ENCODE data around the gene ENOSF1. TPM values are rescaled to one million over a fixed set of nuclear protein-coding genes. Genes with fewer than 3 reads are reported as not detected.

ENOSF1 gene
- total and polyA plus RNA-seq, 2 of the 13 experiments (the other 11 are each of a cell fraction or from before 2014, with no cell fraction given): 37.6 to 40.1 TPM

DNA sequence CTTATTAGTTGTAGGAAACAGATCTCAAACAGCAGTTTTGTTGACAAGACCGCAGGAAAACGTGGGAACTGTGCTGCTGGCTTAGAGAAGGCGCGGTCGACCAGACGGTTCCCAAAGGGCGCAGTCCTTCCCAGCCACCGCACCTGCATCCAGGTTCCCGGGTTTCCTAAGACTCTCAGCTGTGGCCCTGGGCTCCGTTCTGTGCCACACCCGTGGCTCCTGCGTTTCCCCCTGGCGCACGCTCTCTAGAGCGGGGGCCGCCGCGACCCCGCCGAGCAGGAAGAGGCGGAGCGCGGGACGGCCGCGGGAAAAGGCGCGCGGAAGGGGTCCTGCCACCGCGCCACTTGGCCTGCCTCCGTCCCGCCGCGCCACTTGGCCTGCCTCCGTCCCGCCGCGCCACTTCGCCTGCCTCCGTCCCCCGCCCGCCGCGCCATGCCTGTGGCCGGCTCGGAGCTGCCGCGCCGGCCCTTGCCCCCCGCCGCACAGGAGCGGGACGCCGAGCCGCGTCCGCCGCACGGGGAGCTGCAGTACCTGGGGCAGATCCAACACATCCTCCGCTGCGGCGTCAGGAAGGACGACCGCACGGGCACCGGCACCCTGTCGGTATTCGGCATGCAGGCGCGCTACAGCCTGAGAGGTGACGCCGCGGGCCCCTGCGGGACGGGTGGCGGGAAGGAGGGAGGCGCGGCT, 55.0 kb downstream of the ENOSF1 start, which contains the start of gene TYMS (continued):
- TF ChIP-seq, protein P1, sequence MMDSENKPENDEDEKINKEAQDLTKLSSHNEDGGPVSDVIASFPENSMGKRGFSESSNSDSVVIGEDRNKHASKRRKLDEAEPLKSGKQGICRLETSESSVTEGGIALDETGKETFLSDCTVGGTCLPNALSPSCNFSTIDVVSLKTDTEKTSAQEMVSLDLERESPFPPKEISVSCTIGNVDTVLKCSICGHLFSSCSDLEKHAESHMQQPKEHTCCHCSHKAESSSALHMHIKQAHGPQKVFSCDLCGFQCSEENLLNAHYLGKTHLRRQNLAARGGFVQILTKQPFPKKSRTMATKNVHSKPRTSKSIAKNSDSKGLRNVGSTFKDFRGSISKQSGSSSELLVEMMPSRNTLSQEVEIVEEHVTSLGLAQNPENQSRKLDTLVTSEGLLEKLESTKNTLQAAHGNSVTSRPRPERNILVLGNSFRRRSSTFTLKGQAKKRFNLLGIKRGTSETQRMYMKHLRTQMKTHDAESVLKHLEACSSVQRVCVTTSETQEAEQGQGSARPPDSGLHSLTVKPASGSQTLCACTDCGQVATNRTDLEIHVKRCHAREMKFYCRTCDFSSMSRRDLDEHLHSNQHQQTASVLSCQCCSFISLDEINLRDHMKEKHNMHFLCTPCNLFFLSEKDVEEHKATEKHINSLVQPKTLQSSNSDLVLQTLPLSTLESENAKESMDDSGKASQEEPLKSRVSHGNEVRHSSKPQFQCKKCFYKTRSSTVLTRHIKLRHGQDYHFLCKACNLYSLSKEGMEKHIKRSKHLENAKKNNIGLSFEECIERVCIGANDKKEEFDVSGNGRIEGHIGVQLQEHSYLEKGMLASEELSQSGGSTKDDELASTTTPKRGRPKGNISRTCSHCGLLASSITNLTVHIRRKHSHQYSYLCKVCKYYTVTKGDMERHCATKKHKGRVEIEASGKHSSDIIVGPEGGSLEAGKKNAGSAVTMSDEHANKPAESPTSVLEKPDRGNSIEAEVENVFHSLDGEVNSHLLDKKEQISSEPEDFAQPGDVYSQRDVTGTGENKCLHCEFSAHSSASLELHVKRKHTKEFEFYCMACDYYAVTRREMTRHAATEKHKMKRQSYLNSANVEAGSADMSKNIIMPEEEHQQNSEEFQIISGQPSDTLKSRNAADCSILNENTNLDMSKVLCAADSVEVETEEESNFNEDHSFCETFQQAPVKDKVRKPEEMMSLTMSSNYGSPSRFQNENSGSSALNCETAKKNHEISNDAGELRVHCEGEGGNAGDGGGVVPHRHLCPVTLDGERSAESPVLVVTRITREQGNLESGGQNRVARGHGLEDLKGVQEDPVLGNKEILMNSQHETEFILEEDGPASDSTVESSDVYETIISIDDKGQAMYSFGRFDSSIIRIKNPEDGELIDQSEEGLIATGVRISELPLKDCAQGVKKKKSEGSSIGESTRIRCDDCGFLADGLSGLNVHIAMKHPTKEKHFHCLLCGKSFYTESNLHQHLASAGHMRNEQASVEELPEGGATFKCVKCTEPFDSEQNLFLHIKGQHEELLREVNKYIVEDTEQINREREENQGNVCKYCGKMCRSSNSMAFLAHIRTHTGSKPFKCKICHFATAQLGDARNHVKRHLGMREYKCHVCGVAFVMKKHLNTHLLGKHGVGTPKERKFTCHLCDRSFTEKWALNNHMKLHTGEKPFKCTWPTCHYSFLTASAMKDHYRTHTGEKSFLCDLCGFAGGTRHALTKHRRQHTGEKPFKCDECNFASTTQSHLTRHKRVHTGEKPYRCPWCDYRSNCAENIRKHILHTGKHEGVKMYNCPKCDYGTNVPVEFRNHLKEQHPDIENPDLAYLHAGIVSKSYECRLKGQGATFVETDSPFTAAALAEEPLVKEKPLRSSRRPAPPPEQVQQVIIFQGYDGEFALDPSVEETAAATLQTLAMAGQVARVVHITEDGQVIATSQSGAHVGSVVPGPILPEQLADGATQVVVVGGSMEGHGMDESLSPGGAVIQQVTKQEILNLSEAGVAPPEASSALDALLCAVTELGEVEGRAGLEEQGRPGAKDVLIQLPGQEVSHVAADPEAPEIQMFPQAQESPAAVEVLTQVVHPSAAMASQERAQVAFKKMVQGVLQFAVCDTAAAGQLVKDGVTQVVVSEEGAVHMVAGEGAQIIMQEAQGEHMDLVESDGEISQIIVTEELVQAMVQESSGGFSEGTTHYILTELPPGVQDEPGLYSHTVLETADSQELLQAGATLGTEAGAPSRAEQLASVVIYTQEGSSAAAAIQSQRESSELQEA (CRISPR knock-in tag; IDR thresholded peaks at IDR 0.05; ENCODE audit: not compliant biosample characterization): no peak
- TF ChIP-seq, protein P2, sequence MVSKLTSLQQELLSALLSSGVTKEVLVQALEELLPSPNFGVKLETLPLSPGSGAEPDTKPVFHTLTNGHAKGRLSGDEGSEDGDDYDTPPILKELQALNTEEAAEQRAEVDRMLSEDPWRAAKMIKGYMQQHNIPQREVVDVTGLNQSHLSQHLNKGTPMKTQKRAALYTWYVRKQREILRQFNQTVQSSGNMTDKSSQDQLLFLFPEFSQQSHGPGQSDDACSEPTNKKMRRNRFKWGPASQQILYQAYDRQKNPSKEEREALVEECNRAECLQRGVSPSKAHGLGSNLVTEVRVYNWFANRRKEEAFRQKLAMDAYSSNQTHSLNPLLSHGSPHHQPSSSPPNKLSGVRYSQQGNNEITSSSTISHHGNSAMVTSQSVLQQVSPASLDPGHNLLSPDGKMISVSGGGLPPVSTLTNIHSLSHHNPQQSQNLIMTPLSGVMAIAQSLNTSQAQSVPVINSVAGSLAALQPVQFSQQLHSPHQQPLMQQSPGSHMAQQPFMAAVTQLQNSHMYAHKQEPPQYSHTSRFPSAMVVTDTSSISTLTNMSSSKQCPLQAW (CRISPR knock-in tag; IDR thresholded peaks at IDR 0.05): no peak; the same call in 1 of the 2 replicates
- no peak for TF ChIP-seq ZNF383 (CRISPR knock-in tag; IDR thresholded peaks at IDR 0.05; ENCODE audit: borderline replicate concordance)
- TF ChIP-seq, protein P3, sequence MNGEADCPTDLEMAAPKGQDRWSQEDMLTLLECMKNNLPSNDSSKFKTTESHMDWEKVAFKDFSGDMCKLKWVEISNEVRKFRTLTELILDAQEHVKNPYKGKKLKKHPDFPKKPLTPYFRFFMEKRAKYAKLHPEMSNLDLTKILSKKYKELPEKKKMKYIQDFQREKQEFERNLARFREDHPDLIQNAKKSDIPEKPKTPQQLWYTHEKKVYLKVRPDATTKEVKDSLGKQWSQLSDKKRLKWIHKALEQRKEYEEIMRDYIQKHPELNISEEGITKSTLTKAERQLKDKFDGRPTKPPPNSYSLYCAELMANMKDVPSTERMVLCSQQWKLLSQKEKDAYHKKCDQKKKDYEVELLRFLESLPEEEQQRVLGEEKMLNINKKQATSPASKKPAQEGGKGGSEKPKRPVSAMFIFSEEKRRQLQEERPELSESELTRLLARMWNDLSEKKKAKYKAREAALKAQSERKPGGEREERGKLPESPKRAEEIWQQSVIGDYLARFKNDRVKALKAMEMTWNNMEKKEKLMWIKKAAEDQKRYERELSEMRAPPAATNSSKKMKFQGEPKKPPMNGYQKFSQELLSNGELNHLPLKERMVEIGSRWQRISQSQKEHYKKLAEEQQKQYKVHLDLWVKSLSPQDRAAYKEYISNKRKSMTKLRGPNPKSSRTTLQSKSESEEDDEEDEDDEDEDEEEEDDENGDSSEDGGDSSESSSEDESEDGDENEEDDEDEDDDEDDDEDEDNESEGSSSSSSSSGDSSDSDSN (CRISPR knock-in tag; IDR thresholded peaks at IDR 0.05): peak; percentile 83
- no peak for TF ChIP-seq PTBP1 (IDR thresholded peaks at IDR 0.05; ENCODE audit: low read depth, low read length, poor library complexity, severe bottlenecking)
- TF ChIP-seq ZFP62 (CRISPR knock-in tag; IDR thresholded peaks at IDR 0.05): no peak
- TF ChIP-seq, protein P4, sequence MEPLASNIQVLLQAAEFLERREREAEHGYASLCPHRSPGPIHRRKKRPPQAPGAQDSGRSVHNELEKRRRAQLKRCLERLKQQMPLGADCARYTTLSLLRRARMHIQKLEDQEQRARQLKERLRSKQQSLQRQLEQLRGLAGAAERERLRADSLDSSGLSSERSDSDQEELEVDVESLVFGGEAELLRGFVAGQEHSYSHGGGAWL (CRISPR knock-in tag; IDR thresholded peaks at IDR 0.05): no peak; the same call in 1 of the 2 replicates
- TF ChIP-seq RORA (CRISPR knock-in tag; IDR thresholded peaks at IDR 0.05): no peak
- no peak for TF ChIP-seq NAIF1 (CRISPR knock-in tag; IDR thresholded peaks at IDR 0.05; ENCODE audit: borderline replicate concordance)
- no peak for TF ChIP-seq RXRA (CRISPR knock-in tag; IDR thresholded peaks at IDR 0.05)
- no peak for TF ChIP-seq ZNF256 (CRISPR knock-in tag; conservative IDR thresholded peaks at IDR 0.05)
- TF ChIP-seq, protein P5, sequence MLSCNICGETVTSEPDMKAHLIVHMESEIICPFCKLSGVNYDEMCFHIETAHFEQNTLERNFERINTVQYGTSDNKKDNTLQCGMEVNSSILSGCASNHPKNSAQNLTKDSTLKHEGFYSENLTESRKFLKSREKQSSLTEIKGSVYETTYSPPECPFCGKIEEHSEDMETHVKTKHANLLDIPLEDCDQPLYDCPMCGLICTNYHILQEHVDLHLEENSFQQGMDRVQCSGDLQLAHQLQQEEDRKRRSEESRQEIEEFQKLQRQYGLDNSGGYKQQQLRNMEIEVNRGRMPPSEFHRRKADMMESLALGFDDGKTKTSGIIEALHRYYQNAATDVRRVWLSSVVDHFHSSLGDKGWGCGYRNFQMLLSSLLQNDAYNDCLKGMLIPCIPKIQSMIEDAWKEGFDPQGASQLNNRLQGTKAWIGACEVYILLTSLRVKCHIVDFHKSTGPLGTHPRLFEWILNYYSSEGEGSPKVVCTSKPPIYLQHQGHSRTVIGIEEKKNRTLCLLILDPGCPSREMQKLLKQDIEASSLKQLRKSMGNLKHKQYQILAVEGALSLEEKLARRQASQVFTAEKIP (CRISPR knock-in tag; IDR thresholded peaks at IDR 0.05; ENCODE audit: borderline replicate concordance): no peak
- no peak for TF ChIP-seq ZNF382 (CRISPR knock-in tag; IDR thresholded peaks at IDR 0.05; ENCODE audit: borderline replicate concordance)
- no peak for TF ChIP-seq HNRNPH1 (optimal IDR thresholded peaks at IDR 0.05; ENCODE audit: low read depth, low read length)

Measured in HepG2 (cell line).